Measurements from ENCODE around the gene RNF181. TPM values are rescaled to one million over a fixed set of nuclear protein-coding genes. Genes with fewer than 3 reads are reported as not detected.

The RNF181 gene
- total and polyA plus RNA-seq, 2 of the 13 experiments (the other 11 are each of a cell fraction or from before 2014, with no cell fraction given), result 224 to 578 TPM

DNA sequence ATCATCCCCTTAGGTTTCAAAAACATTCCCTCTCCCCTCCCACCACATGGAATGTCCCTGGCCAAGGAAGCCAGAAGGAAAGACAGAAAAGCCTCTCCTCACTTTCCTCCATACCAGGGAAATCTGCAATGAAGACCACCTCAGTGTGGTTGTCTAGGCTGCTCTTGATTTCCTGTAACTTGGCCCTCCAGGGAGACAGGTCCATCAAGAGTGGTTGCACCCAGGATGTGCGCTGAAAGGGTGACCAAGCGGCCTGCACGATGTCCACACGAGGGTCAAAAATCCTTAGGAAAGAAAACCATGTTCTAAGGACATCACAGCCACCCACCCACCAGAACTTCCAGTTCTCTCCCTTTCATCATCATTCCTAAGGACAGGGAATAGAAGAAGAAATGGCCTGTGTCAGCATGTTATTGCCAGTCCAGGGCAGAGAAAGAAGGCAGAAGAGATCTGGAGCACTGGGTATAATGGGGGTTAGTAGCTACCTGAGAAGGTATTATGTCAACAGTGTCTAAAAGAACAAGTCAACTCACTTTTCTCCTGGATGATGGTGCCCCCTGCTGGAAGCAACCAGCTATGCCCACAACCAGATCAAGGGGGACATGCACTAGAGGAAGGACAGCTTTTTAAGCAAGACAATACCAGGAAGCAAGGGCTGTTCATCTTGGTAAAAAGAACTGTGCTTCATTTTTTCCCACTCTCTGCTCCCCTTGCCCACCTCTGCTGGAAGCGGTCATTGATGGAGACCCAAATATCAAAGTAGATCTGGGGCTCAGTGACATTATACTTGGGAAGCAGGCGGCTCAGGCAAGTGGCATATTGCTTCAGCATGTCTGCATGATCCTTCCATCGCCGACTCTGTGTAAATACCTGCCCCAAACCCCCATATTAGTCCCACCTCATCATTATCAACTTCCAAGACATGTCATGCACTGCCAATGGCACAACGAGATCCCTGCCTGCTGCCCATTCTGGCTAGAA is 43.6 kb upstream of the RNF181 start (continued):
- TF ChIP-seq, protein P1, sequence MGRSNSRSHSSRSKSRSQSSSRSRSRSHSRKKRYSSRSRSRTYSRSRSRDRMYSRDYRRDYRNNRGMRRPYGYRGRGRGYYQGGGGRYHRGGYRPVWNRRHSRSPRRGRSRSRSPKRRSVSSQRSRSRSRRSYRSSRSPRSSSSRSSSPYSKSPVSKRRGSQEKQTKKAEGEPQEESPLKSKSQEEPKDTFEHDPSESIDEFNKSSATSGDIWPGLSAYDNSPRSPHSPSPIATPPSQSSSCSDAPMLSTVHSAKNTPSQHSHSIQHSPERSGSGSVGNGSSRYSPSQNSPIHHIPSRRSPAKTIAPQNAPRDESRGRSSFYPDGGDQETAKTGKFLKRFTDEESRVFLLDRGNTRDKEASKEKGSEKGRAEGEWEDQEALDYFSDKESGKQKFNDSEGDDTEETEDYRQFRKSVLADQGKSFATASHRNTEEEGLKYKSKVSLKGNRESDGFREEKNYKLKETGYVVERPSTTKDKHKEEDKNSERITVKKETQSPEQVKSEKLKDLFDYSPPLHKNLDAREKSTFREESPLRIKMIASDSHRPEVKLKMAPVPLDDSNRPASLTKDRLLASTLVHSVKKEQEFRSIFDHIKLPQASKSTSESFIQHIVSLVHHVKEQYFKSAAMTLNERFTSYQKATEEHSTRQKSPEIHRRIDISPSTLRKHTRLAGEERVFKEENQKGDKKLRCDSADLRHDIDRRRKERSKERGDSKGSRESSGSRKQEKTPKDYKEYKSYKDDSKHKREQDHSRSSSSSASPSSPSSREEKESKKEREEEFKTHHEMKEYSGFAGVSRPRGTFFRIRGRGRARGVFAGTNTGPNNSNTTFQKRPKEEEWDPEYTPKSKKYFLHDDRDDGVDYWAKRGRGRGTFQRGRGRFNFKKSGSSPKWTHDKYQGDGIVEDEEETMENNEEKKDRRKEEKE (IDR thresholded peaks at IDR 0.05), result no peak
- TF ChIP-seq SP1 (IDR thresholded peaks at IDR 0.05) (no peak), SP1 (CRISPR knock-in tag; IDR thresholded peaks at IDR 0.05) (no peak), ZNF883 (CRISPR knock-in tag; IDR thresholded peaks at IDR 0.05; ENCODE audit: not compliant biosample characterization) (no peak), JUND (CRISPR knock-in tag; IDR thresholded peaks at IDR 0.05) (no peak), MEIS1 (CRISPR knock-in tag; IDR thresholded peaks at IDR 0.05; ENCODE audit: borderline replicate concordance) (no peak), ZNF766 (CRISPR knock-in tag; IDR thresholded peaks at IDR 0.05; ENCODE audit: borderline replicate concordance) (no peak), ZNF790 (CRISPR knock-in tag; IDR thresholded peaks at IDR 0.05; ENCODE audit: borderline replicate concordance) (no peak), ZNF263 (CRISPR knock-in tag; IDR thresholded peaks at IDR 0.05) (no peak), YY1 (IDR thresholded peaks at IDR 0.05; ENCODE audit: insufficient read depth, insufficient replicate concordance, low read depth, low read length) (no peak), ERF (CRISPR knock-in tag; IDR thresholded peaks at IDR 0.05) (peak; percentile 87; the same call in 1 of the 2 replicates), ZNF34 (CRISPR knock-in tag; IDR thresholded peaks at IDR 0.05; ENCODE audit: borderline replicate concordance) (no peak), AKAP8 (CRISPR knock-in tag; IDR thresholded peaks at IDR 0.05) (0 out of 2 replicates have a peak, but pooled peaks have one; percentile 31), ZNF720 (CRISPR knock-in tag; IDR thresholded peaks at IDR 0.05) (no peak), ZFP62 (CRISPR knock-in tag; IDR thresholded peaks at IDR 0.05) (no peak), GATAD2A (CRISPR knock-in tag; IDR thresholded peaks at IDR 0.05) (peak; percentile 72)
- TF ChIP-seq, protein P2, sequence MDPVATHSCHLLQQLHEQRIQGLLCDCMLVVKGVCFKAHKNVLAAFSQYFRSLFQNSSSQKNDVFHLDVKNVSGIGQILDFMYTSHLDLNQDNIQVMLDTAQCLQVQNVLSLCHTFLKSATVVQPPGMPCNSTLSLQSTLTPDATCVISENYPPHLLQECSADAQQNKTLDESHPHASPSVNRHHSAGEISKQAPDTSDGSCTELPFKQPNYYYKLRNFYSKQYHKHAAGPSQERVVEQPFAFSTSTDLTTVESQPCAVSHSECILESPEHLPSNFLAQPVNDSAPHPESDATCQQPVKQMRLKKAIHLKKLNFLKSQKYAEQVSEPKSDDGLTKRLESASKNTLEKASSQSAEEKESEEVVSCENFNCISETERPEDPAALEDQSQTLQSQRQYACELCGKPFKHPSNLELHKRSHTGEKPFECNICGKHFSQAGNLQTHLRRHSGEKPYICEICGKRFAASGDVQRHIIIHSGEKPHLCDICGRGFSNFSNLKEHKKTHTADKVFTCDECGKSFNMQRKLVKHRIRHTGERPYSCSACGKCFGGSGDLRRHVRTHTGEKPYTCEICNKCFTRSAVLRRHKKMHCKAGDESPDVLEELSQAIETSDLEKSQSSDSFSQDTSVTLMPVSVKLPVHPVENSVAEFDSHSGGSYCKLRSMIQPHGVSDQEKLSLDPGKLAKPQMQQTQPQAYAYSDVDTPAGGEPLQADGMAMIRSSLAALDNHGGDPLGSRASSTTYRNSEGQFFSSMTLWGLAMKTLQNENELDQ (CRISPR knock-in tag; IDR thresholded peaks at IDR 0.05; ENCODE audit: borderline replicate concordance), result peak; percentile 75; the same call in 1 of the 2 replicates
- TF ChIP-seq, protein P3, sequence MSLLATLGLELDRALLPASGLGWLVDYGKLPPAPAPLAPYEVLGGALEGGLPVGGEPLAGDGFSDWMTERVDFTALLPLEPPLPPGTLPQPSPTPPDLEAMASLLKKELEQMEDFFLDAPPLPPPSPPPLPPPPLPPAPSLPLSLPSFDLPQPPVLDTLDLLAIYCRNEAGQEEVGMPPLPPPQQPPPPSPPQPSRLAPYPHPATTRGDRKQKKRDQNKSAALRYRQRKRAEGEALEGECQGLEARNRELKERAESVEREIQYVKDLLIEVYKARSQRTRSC (CRISPR knock-in tag; IDR thresholded peaks at IDR 0.05; ENCODE audit: low read depth), result no peak
- TF ChIP-seq, protein P4, sequence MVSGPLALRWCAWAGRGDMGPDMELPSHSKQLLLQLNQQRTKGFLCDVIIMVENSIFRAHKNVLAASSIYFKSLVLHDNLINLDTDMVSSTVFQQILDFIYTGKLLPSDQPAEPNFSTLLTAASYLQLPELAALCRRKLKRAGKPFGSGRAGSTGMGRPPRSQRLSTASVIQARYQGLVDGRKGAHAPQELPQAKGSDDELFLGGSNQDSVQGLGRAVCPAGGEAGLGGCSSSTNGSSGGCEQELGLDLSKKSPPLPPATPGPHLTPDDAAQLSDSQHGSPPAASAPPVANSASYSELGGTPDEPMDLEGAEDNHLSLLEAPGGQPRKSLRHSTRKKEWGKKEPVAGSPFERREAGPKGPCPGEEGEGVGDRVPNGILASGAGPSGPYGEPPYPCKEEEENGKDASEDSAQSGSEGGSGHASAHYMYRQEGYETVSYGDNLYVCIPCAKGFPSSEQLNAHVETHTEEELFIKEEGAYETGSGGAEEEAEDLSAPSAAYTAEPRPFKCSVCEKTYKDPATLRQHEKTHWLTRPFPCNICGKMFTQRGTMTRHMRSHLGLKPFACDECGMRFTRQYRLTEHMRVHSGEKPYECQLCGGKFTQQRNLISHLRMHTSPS (CRISPR knock-in tag; IDR thresholded peaks at IDR 0.05; ENCODE audit: low read depth), result no peak
- TF ChIP-seq, protein P5, sequence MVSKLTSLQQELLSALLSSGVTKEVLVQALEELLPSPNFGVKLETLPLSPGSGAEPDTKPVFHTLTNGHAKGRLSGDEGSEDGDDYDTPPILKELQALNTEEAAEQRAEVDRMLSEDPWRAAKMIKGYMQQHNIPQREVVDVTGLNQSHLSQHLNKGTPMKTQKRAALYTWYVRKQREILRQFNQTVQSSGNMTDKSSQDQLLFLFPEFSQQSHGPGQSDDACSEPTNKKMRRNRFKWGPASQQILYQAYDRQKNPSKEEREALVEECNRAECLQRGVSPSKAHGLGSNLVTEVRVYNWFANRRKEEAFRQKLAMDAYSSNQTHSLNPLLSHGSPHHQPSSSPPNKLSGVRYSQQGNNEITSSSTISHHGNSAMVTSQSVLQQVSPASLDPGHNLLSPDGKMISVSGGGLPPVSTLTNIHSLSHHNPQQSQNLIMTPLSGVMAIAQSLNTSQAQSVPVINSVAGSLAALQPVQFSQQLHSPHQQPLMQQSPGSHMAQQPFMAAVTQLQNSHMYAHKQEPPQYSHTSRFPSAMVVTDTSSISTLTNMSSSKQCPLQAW (CRISPR knock-in tag; IDR thresholded peaks at IDR 0.05), result 0 out of 2 replicates have a peak, but pooled peaks have one; percentile 19
